Activated CD8-positive, alpha-beta memory T cell treated with anti-CD3 and anti-CD28 coated beads, Interleukin-2, amount 50 U/mL, for 1 hour (primary cell): ENCODE measurements around the gene EFCAB12.

ENCODE experiments used
- DNase-seq: peaks from one replicate; pipeline ENCODE4 v3.0.0-alpha.2; 2020; ENCODE audit errors: extremely low read depth

The EFCAB12 gene

DNA sequence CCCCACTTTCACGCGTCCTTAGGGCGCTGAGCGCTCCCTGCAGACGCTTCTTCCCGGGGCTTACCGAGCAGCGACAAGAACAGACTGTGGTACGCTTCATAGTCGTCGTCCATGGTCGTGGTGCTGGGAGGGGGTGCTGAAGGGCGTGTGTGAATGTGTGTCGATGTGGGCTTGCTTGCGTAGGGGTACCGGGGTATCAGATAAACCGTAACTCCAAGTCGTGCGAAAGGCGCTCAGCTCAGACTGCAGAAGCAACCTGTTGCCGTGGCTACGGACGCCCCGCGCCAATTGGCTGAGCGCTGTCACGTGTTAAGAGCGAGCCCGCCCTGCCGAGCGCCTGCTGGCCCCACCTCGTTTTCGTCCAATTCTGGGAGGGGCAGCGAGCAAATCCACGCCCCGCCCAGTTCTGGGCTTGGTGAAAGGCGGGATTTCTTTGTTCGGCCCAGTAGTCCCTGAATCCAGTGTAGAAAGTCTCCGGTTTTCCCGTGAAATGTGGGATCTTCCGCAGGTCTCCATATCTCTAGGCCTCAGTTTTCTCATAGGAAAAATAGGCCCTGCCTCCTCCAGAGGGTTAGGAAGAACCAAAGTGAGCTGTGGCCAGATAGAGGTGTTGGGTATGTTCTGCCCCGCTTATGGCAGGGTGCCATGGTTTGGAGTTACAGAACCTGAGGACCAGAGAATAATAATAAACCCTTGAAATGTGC is at the start of gene EFCAB12:
TSS of gene EFCAB12 (minus strand) at position 261 of the 704 bp plus-strand sequence. CDS start at position 113, 148 bp downstream.
- DNase-seq: peak; percentile 66

DNA sequence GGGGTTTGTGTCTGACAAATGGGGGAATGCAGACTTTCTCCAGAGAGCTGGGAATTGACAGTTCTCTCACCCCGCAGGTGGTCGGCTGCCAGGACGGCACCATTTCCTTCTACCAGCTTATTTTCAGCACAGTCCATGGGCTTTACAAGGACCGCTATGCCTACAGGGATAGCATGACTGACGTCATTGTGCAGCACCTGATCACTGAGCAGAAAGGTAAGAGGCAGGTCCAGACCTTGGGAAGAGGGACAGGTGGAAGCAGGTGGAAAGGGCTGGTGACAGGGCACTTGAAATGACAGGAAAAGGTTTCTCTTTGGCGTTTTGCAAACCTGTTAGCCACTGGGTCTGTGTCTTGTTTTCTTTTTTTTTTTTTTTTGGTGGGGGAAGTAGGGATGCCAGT is 48.1 kb upstream of the EFCAB12 start:
- no peak for DNase-seq

DNA sequence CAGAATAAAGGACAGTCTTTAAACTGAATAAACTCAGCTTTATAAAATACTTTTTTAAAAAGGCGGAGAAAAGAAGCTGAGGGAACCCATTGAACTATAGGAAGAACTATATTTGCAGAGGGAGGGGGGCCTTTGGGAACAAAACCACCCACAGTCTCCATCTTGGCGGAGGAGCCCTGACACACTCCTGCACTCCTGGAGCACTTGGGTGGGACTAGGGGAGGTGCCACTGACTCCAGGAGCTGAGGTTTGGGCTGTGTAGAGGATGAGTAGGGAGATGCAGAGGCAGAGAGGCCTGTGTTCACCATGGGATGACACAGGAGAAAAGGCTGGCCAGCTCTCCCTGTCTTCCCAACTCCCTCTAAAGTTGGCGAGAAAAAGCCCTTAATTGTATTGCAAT is 47.4 kb upstream of the EFCAB12 start:
- no peak for DNase-seq

DNA sequence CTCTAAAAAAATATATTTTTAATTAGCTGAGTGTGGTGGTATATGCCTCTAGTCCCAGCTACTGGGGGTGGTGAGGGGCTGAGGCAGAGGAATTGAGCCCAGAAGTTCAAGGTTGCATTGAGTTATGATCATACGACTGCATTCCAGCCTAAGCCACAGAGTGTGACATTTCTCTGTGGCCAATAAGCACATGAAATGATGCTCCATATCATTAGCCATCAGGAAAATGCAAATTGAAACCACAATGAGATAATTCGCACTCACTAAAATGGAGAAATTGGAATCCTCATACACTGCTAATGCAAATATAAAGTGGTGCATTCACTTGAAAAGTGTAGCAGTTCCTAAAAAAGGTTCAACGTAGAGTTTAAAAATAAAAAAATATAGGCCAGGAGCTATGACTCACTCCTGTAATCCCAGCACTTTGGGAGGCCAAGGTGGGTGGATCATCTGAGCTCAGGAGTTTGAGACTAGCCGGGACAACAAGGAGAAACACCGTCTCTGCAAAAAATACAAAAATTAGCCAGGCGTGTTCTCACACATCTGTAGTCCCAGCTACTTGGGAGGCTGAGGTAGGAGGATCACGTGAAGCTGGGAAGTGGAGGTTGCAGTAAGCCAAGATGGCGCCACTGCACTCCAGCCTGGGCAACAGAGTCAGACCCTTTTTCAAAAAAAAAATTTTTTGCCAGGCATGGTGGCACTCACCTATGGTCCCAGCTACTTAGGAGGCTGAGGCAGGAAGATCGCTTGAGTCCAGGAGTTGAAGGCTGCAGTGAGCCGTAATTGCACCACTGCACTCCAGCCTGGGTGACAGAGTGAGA is 46.8 kb upstream of the EFCAB12 start:
- DNase-seq: no peak

DNA sequence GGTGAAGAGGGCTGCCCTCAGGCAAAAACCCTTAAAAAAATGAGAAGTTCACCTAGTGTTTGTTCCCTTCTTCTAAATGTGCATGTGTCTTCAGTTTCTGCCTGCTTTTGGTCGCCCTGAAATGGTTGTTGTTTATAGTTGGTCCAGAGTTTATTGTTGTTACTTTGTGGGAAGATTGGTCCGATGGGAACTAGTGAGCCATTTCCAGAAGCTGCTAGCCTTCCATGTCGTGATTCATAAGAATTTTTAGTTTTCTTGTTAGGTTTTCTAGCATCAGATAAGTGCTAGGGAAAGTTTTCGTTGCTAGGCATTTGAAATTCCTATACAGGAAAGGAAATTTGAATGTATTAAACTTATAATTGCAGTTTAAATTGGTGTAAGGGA is 45.3 kb upstream of the EFCAB12 start:
- no peak for DNase-seq

DNA sequence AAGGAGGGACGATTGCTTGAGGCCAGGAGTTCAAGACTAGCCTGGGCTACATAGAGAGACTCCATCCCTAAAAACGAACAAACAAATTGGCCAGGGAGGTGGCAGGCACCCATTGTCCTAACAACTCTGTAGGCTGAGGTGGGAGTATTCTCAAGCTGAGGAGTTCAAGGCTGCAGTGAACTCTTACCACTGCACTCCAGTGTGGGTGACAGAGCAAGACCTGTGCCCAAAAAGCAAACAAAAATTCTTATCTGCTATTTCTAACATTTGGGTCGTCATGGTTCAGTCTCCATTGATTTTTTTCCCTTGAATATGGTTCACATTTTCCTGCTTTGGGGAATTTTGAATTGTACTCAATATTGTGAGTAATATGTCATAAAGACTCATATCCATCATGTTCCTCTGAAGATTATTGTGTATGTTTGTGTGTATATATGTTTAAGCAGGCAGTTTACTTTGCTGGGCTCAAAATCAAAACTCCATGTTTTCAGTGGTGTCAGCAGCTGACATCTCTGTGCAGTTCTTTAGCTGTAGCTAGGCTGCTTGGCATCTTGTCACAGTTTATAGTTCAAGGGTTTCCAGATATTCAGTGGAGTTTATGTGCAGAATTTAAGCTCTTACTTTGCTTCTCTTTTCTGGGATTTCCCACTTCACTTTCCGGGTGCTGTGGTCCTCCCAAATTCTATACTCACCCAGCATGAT is 44.8 kb upstream of the EFCAB12 start:
- DNase-seq: no peak

DNA sequence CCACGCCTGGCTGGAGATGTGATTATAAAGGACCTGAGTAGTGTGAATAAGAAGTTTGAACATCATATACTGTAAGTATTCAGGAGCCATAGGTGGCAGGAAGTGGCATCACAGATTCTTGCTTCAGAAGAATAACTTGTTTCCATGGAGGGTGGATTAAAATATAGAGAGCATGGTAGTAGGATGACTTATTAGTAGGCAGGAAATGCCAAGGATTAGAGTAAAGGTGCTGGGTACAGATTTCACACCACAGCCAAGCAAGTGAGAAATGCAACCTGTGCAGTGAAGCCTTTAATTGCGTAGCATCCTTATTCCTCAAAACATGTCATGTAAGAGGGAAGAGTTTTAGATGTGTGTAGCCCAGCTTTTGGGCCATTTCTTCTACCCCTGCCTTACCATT is 42.4 kb upstream of the EFCAB12 start:
- no peak for DNase-seq

DNA sequence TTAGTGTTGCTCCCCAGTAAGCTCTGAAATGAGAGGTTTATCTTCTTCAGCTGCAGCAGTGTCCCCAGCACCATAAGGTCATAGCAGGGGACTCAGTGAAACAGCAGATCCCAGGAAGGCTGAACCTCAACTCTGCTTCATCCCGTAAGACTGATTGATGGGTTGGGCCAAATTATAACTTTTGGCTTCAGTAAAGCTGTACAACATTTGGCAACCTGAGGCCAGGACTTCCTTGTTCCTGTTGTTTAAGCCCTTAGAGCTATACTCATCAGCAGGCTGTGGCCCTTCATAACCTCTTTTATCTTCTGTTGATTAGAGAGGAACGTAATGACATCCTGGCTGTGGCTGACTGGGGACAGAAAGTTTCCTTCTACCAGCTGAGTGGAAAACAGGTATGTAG is 40.6 kb upstream of the EFCAB12 start:
- DNase-seq: no peak

DNA sequence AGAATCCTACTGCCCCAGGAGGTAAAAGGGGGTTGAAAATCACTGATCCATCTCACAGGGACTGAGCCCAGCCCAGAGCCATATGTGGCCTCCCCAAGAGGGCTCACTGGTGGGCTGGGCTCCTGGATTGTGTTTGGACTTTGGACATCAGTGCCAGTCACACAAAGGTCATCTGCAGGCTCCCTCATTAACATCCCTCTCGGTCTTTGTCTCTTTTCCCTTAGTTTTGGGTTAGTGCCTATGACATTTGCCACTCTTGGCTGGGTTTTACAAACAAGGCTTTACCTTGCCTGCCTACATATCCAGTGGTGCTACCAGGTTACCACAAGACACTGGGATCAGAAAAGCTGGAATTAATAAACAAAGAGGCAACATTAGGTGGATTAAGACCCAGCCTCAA is 39.5 kb upstream of the EFCAB12 start:
- DNase-seq: no peak

DNA sequence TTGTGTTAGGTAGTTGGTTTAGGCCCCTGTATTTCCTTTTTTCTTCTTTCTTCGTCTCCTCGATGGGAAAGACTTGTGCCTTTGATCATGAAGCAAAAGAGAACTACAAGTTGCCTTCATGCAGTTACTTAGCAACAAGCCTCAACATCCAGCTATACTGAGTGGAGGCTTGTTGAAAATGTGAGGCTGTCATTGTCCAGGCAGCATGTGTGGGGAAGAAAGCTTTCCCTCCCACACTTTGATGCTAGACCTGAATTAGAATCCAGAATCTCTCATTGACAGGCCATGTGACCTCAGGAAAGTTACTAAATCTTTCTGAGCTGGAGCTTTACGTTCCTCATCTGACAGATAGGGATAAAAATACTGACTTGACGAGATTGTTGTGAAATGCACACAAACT is 35.3 kb upstream of the EFCAB12 start:
- DNase-seq: no peak

DNA sequence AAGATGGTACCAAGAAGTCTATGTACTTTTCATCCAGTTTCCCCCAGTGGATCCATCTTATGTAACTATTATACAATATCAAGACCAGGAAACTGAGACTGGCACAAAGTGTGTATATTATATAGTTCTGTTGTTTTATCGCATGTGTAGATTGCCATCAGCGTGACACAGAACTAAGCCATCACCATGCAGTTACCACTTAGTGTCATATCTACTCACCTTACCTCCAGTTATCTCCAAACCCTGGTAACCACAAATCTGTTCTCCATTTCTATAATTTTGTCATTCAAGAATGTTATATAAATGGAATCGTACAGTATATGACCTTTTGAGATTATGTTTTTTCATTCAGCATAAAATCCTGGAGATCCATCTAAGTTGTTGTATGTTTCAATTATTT is 34.7 kb upstream of the EFCAB12 start:
- no peak for DNase-seq

DNA sequence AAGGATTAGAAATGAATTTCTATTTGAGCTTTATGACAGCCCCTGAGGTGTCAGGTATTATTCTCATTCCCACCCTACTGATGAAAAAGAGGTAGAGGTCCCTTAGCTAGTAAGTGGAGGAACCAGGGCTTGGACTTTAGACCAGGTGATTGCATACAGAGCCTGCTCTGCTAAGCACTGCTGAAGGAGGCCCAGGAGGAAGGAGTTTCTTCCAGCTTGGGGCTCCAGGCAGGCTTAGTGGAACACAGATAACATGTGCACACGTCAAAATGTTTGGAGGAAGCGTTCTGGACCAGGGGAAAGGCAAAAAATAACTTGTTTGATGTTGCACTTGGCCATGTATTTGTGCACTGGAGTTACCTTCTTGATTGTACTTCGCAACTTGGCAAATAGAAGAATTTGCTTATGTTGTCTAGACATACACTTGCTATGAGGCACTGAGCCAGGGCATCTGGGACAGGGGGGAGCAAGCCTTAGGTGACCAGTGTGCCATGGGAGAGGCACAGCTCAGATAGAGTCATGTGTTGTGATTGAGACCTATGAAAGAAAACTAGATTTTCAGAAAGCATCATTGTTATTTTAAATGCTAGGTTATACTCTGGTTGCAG is 34.0 kb upstream of the EFCAB12 start:
- DNase-seq: no peak

DNA sequence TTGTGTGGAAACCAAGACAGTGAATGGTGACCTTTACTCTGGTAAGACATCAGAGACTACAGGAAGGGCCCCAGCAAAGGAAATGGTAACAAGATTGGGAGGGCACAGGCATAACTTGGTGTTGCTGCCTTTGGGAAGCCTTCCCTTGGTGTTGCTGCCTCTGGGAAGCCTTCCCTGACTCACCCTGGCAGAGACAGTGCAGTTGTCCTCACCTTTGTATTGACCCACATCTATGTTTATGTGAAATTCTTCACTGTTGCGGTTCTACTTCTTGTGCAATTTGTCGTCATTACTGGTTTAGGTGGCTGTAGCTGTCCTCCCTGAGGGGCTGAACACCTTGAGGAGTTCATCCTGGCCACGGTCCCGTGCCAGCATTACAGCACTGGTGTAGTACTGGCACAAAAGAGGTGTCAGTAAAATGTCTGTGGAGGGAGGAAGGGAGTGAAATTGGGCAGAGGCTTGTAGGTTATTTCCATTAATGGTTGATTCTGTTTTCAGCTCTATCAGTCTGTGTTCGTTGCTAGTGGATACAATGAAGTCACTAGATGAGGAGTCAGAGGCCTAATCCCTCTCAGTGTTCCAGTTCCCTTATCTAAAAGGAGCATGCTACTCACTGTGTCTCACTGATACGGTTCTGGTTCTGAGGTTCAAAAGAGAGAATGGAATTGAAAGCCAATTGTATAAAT is 33.2 kb upstream of the EFCAB12 start:
- no peak for DNase-seq

DNA sequence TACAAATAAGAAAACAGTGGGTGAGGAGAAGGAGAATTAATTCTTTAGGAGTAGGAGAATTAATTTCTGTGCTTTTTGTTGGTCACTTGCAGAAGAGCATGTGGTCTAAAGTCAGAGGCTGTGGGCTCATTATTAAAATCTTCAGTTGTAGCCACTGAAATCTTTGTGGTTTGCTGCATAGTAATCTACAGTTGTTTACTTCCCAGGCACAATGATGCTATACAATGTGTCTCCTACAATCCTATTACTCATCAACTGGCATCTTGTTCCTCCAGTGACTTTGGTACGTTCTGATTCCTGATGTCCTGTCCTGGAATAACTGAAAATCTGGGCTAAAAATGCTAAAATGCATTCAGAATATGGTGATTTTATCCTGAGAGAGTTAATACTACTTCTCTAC is 32.6 kb upstream of the EFCAB12 start:
- DNase-seq: no peak

DNA sequence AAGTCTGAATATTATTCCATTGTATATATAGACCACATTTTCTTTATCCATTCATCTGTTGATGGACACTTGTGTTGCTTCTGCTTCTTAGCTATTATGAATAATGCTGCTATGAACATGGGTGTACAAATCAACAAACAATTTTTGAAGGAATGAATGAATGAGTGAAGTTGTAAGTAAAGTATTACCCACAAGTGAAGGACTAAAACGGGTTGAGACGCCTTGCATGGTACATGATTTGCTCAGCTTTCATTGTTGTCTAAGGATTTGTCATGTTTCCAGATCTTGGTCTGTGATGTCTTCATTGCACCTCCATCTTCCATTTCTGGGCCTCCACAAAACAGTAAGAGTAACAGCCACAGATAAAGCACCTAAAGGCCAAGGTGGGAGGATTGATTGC is 32.1 kb upstream of the EFCAB12 start:
- no peak for DNase-seq

DNA sequence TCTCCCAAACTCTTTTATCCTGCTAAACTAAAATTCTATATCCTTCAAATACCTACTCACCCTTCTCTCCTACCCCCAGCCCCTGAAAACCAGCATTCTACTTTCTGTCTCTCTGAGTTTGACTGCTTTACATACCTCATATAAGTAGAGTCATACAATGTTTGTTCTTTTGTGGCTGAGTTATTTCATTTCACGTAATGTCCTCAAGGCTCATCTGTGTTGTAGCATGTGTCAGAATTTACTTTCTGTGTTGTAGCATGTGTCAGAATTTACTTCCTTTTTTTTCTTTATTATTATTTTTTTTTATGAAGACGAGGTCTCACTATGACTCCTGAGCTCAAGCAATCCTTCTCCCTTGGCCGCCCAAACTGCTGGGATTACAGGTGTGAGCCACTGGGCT is 31.7 kb upstream of the EFCAB12 start:
- DNase-seq: no peak

DNA sequence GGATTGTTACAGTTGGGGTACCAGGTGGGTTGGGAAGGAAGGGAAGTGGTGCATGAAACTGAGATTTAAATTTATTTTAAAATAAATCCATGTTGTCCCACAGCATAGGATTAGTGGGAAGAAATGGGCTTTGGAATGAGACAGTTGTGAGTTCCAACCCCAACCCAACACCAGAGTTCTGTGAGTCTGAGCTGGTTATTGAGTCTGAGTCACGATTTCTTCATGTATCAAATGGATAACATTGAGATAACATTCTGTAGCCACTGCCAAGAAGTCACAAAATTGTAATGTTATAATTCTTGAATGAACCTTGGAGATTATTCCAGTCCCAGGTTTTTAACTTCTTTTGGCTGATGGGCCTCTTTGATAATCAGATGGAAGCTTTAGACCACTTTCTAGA is 25.3 kb upstream of the EFCAB12 start:
- DNase-seq: no peak

DNA sequence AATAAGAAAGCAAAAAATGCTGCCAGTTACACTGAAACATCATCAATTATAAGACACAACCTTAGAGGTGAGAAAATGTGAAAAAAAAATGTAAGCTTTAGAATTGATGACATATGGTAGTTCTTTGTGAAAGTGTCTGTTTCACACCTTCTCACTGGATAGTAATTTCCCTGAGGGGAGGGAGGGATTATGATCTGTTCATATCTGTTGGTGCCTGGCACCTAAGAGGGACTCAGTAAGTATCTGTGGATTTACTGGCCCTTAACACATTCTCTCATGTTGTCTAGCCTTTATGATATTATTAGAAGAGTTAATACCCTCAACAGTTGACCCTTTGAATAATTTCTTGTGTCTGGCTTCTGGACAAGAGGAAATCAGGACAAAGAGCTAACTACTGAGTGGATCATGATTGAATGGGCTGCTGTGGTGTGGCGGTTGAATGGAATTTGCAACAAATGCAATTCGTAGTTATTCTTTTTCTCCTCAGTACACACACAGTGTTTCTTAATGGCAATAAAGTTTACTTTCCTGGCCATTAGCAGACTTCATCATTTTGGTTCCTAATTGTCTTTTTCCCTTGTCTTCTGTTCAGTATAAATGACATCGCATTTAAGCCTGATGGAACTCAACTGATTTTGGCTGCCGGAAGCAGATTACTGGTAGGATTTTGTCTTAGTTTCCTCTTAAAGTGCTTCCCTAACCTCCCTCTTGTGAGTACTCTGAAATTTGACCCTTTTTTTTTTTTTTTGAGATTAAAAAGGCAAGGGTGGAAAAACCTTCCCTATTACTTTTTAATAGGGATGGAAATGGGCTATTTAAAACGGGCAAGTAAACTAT is 21.1 kb upstream of the EFCAB12 start:
- no peak for DNase-seq

DNA sequence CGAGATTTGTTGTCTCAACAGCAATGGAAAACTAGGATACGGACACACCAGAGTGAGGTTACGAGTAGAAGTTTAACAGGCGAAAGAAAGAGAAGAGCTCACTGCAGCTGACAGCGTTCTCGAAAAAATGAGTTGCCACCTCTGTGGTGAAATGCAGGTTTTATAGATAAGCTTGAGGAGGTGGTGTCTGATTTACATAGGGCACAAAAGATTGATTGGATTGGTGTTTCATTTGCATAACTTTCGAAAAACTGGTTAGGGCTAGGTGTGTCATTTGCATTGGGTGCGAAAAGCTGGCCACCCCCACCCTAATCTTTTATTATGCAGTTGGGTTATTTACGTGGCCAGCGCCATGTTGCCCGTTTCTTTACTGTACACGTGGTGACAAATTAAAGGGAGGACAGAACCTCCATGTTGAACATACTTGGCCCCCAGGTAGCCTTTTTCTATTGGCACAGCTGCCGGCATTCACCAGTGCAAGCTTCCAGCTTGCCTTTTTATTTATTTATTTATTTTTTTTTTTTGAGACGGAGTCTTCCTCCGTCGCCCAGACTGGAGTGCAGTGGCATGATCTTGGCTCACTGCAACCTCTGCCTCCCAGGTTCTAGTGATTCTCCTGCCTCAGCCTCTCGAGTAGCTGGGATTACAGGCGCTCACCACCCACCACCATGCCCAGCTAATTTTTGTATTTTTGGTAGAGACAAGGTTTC is 19.9 kb upstream of the EFCAB12 start:
- no peak for DNase-seq

DNA sequence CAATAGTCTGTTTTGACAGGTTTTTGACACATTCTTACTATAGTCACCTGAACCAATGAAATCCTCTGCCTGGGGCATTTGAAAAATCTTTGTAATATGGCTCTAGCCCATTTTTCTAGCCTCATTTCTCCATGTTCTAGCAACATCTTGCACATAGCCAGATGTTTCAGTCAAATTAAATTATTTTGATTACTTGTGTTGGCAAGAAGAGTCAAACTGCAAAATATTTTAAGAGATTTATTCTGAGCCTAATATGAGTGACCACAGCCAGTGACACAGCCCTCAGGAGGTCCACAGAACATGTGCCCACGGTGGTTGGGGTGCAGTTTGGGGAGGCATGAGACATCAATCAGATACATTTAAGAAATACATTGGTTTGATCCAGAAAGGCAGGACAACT is 18.5 kb upstream of the EFCAB12 start:
- DNase-seq: no peak
